ENCODE measurements around the gene GGTLC3.
"Not testable (repeated sequence)": the region's sequence is repeated elsewhere in the genome, so short reads cannot be mapped to it uniquely, and the experiment has no call there.

Gene GGTLC3

DNA sequence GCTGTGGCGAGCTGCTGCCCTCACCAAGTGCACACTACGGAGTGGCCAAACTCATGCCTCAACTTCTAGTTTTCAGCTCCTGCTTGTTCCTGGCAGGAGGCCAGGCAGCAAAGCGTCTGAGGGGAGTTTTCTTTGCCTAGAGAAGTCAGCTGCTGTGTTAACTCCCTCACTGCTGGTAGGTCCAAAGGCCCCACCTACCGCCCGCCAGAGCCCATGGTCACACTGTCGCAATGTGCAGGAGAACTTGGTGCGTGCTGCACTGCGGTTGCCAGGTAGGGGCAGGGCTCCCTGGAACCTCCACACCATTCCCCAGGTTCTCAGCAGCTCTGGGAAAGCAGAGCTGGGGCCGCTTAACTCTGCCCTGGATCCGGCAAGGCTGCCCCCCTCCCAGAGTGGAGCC lies 5.6 kb downstream of the GGTLC3 start:
- DNase-seq, result not testable (repeated sequence)

DNA sequence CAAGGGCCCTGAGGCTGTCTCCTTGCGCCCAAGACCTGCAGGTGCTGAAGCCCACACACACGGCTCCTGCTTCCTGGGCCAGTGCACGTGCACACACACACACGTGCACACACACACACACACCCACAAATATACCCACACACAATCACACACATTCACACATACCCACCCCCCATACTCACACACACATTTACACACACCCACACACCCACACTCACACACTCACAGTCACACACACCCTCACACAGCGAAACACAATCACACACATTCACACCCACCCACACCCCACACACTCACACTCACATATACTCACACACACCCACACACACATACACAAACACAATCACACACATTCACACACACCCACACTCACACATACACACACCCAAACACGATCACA lies 6.6 kb downstream of the GGTLC3 start:
- DNase-seq, result not testable (repeated sequence)

DNA sequence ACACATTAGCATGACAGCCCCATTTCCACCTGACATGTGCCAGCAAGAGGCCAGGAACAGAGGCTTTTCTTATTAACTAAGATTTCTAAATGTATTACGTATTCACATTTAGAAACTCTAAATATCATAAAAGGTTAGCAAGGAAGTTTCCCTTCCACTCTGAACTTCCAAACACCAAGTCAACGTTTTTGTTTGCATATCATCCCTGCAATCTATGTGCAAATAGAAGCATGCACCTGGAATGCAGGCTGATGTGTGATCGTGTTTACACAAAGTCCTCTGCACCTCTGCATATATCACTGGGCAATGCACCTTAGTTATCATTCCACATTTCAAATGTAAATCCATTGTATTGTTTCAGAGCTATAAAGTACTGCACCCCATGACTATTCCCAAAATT lies 21.7 kb downstream of the GGTLC3 start:
- DNase-seq, result not testable (repeated sequence)

Data from hippocampal formation (tissue), 2 donors.